Testis (tissue), 3 donors: ENCODE results near the gene TEX51. TPM values are rescaled to one million over a fixed set of nuclear protein-coding genes. Genes with fewer than 3 reads are reported as not detected.

Experiments
- DNase-seq: peaks from one replicate; pipeline ENCODE4 v3.0.0-alpha.2; 2019
- H3K27ac ChIP-seq, 2 donors: fragments of 200-600 bp; sonication (generic); one replicate each; pipeline ENCODE4 v1.5.1; 2019
- H3K27me3 ChIP-seq: fragments of 200-600 bp; sonication (generic); one replicate; pipeline ENCODE4 v1.5.1; 2019
- H3K36me3 ChIP-seq: fragments of 200-600 bp; sonication (generic); one replicate; pipeline ENCODE4 v1.5.1; 2017; ENCODE audit warnings: low read depth; ENCODE audit errors: missing control alignments
- H3K4me1 ChIP-seq: fragments of 200-600 bp; sonication (generic); one replicate; pipeline ENCODE4 v1.5.1; 2019
- H3K4me3 ChIP-seq, 2 donors: fragments of 200-600 bp; sonication (generic); one replicate each; pipeline ENCODE4 v1.5.1; 2017 to 2019
- H3K9me3 ChIP-seq: fragments of 200-600 bp; sonication (generic); one replicate; pipeline ENCODE4 v1.5.1; 2017
- POLR2A ChIP-seq: fragments of 450-650 bp; IDR thresholded peaks from one replicate; pipeline ENCODE4 v1.6.1; 2017; ENCODE audit warnings: antibody characterized with exemption, mild to moderate bottlenecking, moderate library complexity
- WGBS, 2 donors: methylation state at CpG; one replicate each; pipeline ENCODE4 v1.1.5; 2018; 5-methylcytosine and 5-hydroxymethylcytosine counted together
- intact Hi-C: fragments of 100-400 bp; cut with DNase I; formaldehyde crosslinking; loops from one replicate; pipeline ENCODE4 v1.15.1; 2023; ENCODE audit warnings: low total_unique reads
- polyA plus RNA-seq: library from polyadenylated mRNA; stranded (reverse); fragments of 350-450 nt; fragmentation: Illumina TruSeq; extraction: RNeasy Lipid Tissue Mini Kit (QIAGEN cat#74804); gene quantifications from one replicate; pipeline ENCODE4 v1.2.3, GENCODE V29; 2014; ENCODE audit warnings: low read depth, low replicate concordance; ENCODE audit not compliant: insufficient read depth
- total RNA-seq, 2 donors: library from RNA; depleted of rRNA; stranded (reverse); fragments of >200 nt; gene quantifications; one replicate each; pipeline ENCODE4 v1.2.3, GENCODE V29; 2016
- TF ChIP-seq, protein P1 (sequence below), 3 experiments: fragments of 450-650 bp in 2 of 3; fragments of 200-600 bp in 1 of 3; sonication (generic) in 1 of 3; IDR thresholded peaks; one replicate each; pipeline ENCODE4 v1.5.1; 2016 to 2019; ENCODE audit warnings: antibody characterized with exemption in 3 of 3, mild to moderate bottlenecking in 2 of 3, moderate library complexity in 1 of 3

TEX51 gene
- total and polyA plus RNA-seq, 3 donors from 2014 or later, result 16.3 to 111 (median 40.9) TPM

DNA sequence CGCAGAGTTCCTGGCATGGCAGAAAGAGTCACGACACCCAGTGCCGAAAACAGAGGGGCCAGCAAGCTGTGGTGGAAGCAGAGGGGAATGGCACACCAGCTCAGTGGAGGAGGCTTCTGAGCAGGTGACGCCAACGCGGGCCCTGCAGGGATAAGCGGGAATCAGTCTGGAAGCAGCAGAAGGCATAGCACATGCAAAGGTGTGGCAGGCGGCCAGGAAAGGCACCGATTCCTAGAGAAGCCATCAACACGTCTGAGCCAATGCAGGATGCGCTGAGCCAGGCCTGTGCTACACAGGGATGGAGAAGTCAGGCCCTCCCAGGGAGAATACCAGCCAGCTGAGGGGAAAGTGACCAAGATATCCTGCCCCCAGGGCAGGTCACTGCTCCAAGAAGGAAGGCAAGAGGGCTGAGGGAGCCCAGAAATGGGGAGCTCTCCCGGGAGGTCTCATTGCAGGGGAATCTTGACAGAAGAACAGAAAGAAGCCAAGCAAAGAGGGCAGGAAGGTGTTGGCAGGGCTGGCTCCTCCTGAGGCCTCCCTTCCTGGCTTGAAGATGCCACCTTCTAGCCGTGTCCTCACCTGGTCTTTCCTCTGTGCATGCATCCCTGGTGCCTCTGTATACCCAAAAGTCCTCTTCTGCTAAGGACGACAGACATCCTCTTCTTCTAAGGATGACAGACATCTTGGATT lies 16.3 kb downstream of the TEX51 start:
- no peak overlapping the region for H3K27ac ChIP-seq
- intact Hi-C loops, result no loop called here
- WGBS, 2 donors, result 88 to 92% methylated on average over 14 of the region's 14 CpGs
- TF ChIP-seq, protein P1, sequence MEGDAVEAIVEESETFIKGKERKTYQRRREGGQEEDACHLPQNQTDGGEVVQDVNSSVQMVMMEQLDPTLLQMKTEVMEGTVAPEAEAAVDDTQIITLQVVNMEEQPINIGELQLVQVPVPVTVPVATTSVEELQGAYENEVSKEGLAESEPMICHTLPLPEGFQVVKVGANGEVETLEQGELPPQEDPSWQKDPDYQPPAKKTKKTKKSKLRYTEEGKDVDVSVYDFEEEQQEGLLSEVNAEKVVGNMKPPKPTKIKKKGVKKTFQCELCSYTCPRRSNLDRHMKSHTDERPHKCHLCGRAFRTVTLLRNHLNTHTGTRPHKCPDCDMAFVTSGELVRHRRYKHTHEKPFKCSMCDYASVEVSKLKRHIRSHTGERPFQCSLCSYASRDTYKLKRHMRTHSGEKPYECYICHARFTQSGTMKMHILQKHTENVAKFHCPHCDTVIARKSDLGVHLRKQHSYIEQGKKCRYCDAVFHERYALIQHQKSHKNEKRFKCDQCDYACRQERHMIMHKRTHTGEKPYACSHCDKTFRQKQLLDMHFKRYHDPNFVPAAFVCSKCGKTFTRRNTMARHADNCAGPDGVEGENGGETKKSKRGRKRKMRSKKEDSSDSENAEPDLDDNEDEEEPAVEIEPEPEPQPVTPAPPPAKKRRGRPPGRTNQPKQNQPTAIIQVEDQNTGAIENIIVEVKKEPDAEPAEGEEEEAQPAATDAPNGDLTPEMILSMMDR (IDR thresholded peaks at IDR 0.05), result no peak
- no peak for TF ChIP-seq POLR2A
- H3K4me3 ChIP-seq, result no peak overlapping the region
- no peaks in the 10 kb centered on the region for H3K4me1 ChIP-seq
- no peaks in the 10 kb centered on the region for H3K36me3 ChIP-seq
- no peaks in the 10 kb centered on the region for H3K9me3 ChIP-seq
- DNase-seq, result no peak
- no peaks in the 10 kb centered on the region for H3K27me3 ChIP-seq

DNA sequence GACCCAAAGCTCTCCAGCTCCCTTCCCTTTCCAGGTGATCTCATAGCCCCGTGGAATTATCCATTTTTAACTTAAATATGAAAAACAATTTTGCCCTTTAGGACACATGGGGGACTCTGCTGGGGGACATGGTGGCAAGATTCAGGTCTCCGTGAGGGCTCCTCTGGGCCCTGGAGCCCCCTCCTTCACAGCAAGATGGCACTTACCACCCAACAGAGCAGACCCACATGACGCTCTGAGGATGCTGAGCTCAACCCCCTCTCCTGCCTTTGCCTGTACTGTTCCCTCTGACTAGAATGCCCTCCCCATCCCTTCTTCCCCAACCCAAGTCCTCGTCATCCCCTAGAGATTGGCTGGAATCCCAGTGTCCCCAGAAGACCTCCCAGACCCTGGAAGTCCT lies 17.2 kb downstream of the TEX51 start:
- H3K9me3 ChIP-seq, result no peaks in the 10 kb centered on the region
- no peaks in the 10 kb centered on the region for H3K27me3 ChIP-seq
- H3K4me3 ChIP-seq, result no peak overlapping the region
- H3K27ac ChIP-seq, result no peak overlapping the region
- WGBS, 2 donors, result 84 to 86% methylated on average over 4 of the region's 4 CpGs
- no peaks in the 10 kb centered on the region for H3K36me3 ChIP-seq
- TF ChIP-seq POLR2A, result no peak
- TF ChIP-seq, protein P1 (IDR thresholded peaks at IDR 0.05), result no peak
- intact Hi-C loops, result no loop called here
- no peak for DNase-seq
- no peaks in the 10 kb centered on the region for H3K4me1 ChIP-seq

DNA sequence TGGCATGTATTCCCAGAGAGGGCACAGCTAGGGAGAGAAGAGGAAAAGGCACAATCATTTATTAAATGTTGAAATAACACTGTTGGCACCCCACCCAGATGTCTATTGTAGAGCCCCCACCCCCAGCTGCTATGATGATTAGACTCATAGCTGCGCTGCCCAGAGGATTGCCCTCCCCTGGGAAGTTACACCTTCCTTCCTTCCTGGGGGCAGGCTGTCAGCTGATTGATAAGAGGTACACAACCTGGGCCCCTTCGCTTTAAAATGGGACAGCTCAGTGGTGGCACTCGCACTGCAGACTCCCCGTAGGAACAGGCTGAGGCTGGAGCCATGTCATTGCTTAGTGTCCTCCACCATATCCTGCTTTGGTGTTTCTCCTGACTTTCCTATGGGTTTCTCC lies 18.1 kb downstream of the TEX51 start:
- Histone ChIP-seq H3K9me3 (no peaks in the 10 kb centered on the region), H3K4me3 (no peak overlapping the region), H3K4me1 (no peaks in the 10 kb centered on the region), H3K27me3 (no peaks in the 10 kb centered on the region), H3K27ac (no peak overlapping the region), H3K36me3 (no peaks in the 10 kb centered on the region)
- DNase-seq, result no peak
- WGBS, 2 donors, result 92 to 94% methylated on average over 2 to 4 of the region's 4 CpGs
- TF ChIP-seq, protein P1 (IDR thresholded peaks at IDR 0.05), result no peak
- TF ChIP-seq POLR2A, result no peak
- intact Hi-C loops, result no loop called here

DNA sequence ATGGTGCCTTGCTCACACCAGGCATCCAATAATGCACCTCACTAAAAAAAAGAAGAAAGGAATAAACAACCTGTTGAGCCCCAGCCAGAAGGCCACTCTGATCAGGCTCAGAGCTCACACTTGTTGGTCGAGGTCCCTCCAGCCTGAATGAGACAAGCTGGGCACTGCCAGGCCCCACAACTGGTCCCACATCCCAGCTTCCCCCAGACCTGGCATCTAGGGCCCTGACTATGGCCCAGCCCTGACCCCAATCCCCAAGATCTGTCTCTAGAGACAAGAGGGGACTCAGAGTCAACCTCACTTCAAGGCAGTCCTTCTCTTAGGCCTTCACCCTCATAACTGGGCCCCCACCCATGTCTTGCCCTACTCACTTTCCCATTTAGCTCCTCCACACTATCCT lies 22.4 kb downstream of the TEX51 start:
- TF ChIP-seq, protein P1 (IDR thresholded peaks at IDR 0.05), result no peak
- TF ChIP-seq POLR2A, result no peak
- 70 to 84% methylated on average over 1 of the region's 1 CpG for WGBS, 2 donors
- no peaks in the 10 kb centered on the region for H3K27me3 ChIP-seq
- intact Hi-C loops, result no loop called here
- H3K9me3 ChIP-seq, result no peaks in the 10 kb centered on the region
- no peaks in the 10 kb centered on the region for H3K36me3 ChIP-seq
- no peaks in the 10 kb centered on the region for H3K4me1 ChIP-seq
- no peak overlapping the region for H3K4me3 ChIP-seq
- no peak for DNase-seq
- no peak overlapping the region for H3K27ac ChIP-seq

DNA sequence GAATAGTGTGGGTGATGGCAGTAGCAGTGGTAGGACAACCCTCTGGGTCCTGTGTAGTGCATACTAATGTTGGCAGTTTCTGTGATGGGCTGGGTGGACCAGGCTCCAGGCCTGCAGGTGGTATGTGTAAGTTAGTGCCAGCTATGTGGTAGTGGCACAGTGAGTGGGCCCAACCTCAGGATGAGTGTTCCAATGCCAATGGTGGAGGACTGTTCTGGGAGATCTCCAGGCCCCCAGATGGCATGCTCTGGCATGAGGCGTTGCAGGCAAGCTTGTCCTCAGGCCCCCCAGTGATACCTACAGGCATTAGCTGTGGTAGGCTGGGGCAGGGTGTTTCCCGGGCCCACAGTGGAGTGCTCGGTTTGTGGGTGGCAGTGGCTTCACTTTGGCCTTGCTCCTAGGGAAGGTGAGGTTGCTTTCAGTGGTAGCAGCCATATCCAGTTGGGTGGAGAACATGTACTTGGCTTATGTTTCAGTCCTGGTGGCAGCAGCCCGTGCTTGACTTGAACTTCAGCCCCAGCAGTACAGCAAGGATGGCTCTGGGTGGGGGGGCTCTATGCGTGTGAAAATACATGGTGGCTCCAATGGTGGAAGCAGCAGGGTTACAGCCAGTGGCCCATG lies 32.4 kb downstream of the TEX51 start:
- 94% methylated on average over 5 of the region's 5 CpGs; no CpG with 5 or more reads in 1 of the 2 donors for WGBS, 2 donors
- H3K27ac ChIP-seq, result no peak overlapping the region
- no peak for DNase-seq
- H3K4me1 ChIP-seq, result no peaks in the 10 kb centered on the region
- H3K4me3 ChIP-seq, result no peak overlapping the region
- no peak for TF ChIP-seq POLR2A
- TF ChIP-seq, protein P1 (IDR thresholded peaks at IDR 0.05), result no peak
- no peaks in the 10 kb centered on the region for H3K36me3 ChIP-seq
- intact Hi-C loops, result no loop called here
- H3K9me3 ChIP-seq, result no peaks in the 10 kb centered on the region
- H3K27me3 ChIP-seq, result no peaks in the 10 kb centered on the region
